Measurements from ENCODE around the gene ACO1. TPM values are rescaled to one million over a fixed set of nuclear protein-coding genes. Genes with fewer than 3 reads are reported as not detected.

ACO1 gene
- total RNA-seq, 4 donors from 2014 or later: 10.7 to 25.7 (median 21.5) TPM

- Histone ChIP-seq H3K36me3 (no peaks in the 10 kb centered on the region), H3K27me3 (no peaks in the 10 kb centered on the region), H3K4me3 (no peak overlapping the region), H3K27ac (no peak overlapping the region), H3K4me1 (peaks cover 11 to 25% (median 11%) of the 10 kb centered on the region in 3 donors), H3K9me3 (no peaks in the 10 kb centered on the region)
- TF ChIP-seq CTCF (IDR thresholded peaks at IDR 0.05): no peak
- TF ChIP-seq POLR2A (IDR thresholded peaks at IDR 0.05): no peak
- DNase-seq: no peak
- WGBS, 2 donors: 85 to 88% methylated on average over 5 to 6 of the region's 6 CpGs
- intact Hi-C loops (cut with DNase I): no loop called here
These were observed 4.9 kb downstream of the ACO1 start for GRCh38 chr9:32389365-32389764.

- 94 to 96% methylated on average over 2 of the region's 2 CpGs for WGBS, 2 donors
- no peak overlapping the region for H3K4me3 ChIP-seq
- DNase-seq: no peak
These were observed 9.5 kb downstream of the ACO1 start for GRCh38 chr9:32393911-32394310.

GRCh38 chr9:32394381-32395049, 10.1 kb downstream of the ACO1 start:
- Histone ChIP-seq H3K27me3 (no peaks in the 10 kb centered on the region), H3K4me3 (no peak overlapping the region), H3K27ac (no peak overlapping the region), H3K9me3 (no peaks in the 10 kb centered on the region), H3K4me1 (peaks cover 0 to 12% (median 3%) of the 10 kb centered on the region in 3 donors), H3K36me3 (no peaks in the 10 kb centered on the region)
- DNase-seq: no peak
- 65 to 77% methylated on average over 4 to 6 of the region's 6 CpGs for WGBS, 2 donors
- intact Hi-C loops (cut with DNase I): no loop called here
- TF ChIP-seq POLR2A (IDR thresholded peaks at IDR 0.05): no peak
- TF ChIP-seq CTCF (IDR thresholded peaks at IDR 0.05): no peak

More at GRCh38 chr9:32393911-32394310, 9.5 kb downstream of the ACO1 start:
- Histone ChIP-seq H3K27ac (no peak overlapping the region), H3K36me3 (no peaks in the 10 kb centered on the region), H3K27me3 (no peaks in the 10 kb centered on the region), H3K9me3 (no peaks in the 10 kb centered on the region), H3K4me1 (peaks cover 0 to 12% (median 3%) of the 10 kb centered on the region in 3 donors)
- intact Hi-C loops (cut with DNase I): no loop called here
- TF ChIP-seq POLR2A (IDR thresholded peaks at IDR 0.05): no peak

DNA sequence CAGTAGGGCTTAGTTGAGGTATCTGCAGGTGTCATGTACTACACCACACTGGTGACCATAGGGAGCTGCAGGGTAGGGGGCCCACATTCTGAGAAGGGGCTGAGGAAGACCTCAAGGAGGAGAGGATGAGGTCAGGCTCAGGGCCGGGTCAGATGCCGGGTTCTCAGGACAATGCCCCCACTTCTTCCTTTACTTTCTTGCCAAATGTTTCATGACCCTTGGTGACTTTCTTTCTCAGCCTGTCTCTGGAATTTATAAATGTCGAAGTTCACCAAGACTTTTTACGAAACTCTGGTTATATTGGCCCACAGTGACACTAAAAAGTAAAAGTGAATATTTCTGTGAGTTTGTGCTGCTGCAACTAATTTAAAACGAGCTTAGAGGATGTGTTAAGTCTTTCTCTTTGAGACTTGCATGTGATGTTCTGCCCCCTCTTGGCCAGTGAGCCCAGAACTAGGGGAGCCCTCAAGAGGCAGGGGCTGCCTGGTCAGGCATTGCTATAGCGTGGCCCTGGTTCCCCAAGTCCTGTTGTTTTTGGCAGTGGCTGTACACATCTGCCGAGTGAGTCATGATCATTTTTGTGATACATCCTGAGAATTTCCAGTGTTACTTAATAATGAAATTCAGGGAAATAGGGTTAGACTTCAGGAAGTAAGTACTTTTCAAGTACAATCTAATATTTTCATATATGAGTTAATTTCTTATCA, 11.2 kb downstream of the ACO1 start:
- WGBS, 2 donors: 55 to 57% methylated on average over 6 to 7 of the region's 7 CpGs
- no peak overlapping the region for H3K4me3 ChIP-seq
- no peaks in the 10 kb centered on the region for H3K9me3 ChIP-seq
- TF ChIP-seq POLR2A (IDR thresholded peaks at IDR 0.05) (no peak), CTCF (IDR thresholded peaks at IDR 0.05) (no peak)
- no peaks in the 10 kb centered on the region for H3K27me3 ChIP-seq
- H3K27ac ChIP-seq: peak overlapping the region in 2 of 4 donors; percentile 33 to 53
- no peak for DNase-seq
- H3K4me1 ChIP-seq: peaks cover 0 to 12% (median 3%) of the 10 kb centered on the region in 3 donors
- H3K36me3 ChIP-seq: no peaks in the 10 kb centered on the region
- intact Hi-C loops (cut with DNase I): no loop called here

- H3K4me1 ChIP-seq: peaks cover 0 to 26% (median 3%) of the 10 kb centered on the region in 3 donors
- no peak for DNase-seq
- H3K27me3 ChIP-seq: no peaks in the 10 kb centered on the region
- no peak overlapping the region for H3K27ac ChIP-seq
- no peaks in the 10 kb centered on the region for H3K36me3 ChIP-seq
- H3K9me3 ChIP-seq: no peaks in the 10 kb centered on the region
- 79 to 91% methylated on average over 3 of the region's 3 CpGs for WGBS, 2 donors
- intact Hi-C loops (cut with DNase I): no loop called here
- no peak overlapping the region for H3K4me3 ChIP-seq
- TF ChIP-seq POLR2A (IDR thresholded peaks at IDR 0.05) (no peak), CTCF (IDR thresholded peaks at IDR 0.05) (no peak)
These were observed 13.8 kb downstream of the ACO1 start for GRCh38 chr9:32398207-32398606.
